T-cell (primary cell): ENCODE measurements around the gene SGIP1. TPM values are rescaled to one million over a fixed set of nuclear protein-coding genes. Genes with fewer than 3 reads are reported as not detected.

ENCODE experiments used
- ATAC-seq, 4 experiments: fragments of 200-7000 bp in 3 of 4; fragments of 150-1000 bp in 1 of 4; cut with Tn5 transposase; replicated peaks in 1 of 4; 1 replicate in 3 of 4; 2 replicates in 1 of 4; pipeline ENCODE4 v1.10.0; 2021; ENCODE audit warnings: moderate library complexity in 3 of 4, mild to moderate bottlenecking in 2 of 4, moderate number of reproducible peaks in 1 of 4
- CTCF ChIA-PET, 2 donors: fragments of 300-600 bp; sonication (Branson Sonifier 250); formaldehyde crosslinking; loops; one replicate each; lab custom pipeline; 2022; ENCODE audit warnings: antibody characterized with exemption in 2 of 2; lab: Charles Lee
- POLR2A ChIA-PET, 2 donors: fragments of 300-600 bp; sonication (Branson Sonifier 250); formaldehyde crosslinking; loops; one replicate each; lab custom pipeline; 2022; ENCODE audit warnings: antibody characterized with exemption in 2 of 2; lab: Charles Lee
- DNase-seq, 35 experiments: peaks; one replicate each; pipeline versions ENCODE4 v3.0.0 to v3.0.0-alpha.2; 2013 to 2023
- H3K27ac ChIP-seq: one replicate; pipeline ENCODE4 v1.5.1; 2013; ENCODE audit warnings: low read length
- H3K27me3 ChIP-seq, 2 experiments: replicated peaks in 1 of 2; 1 replicate in 1 of 2; 2 replicates in 1 of 2; pipeline versions ENCODE4 v1.6.1 to v1.7.0; 2013; ENCODE audit warnings: low read length in 1 of 2, mixed read lengths in 1 of 2; ENCODE audit not compliant: control insufficient read depth in 2 of 2, insufficient read depth in 2 of 2; ENCODE audit errors: extremely low read depth in 1 of 2
- H3K36me3 ChIP-seq, 2 donors: 1 replicate in 1 of 2; 2 replicates in 1 of 2; pipeline versions ENCODE4 v1.6.1 to v1.7.0; 2013; ENCODE audit warnings: low read length in 1 of 2; ENCODE audit not compliant: control insufficient read depth in 2 of 2, insufficient read depth in 1 of 2; ENCODE audit errors: extremely low read depth in 1 of 2
- H3K4me1 ChIP-seq, 2 experiments: 1 replicate in 1 of 2; 2 replicates in 1 of 2; pipeline versions ENCODE4 v1.6.1 to v1.7.0; 2013; ENCODE audit warnings: low read length in 2 of 2, mixed read lengths in 1 of 2; ENCODE audit not compliant: insufficient read depth in 2 of 2, control insufficient read depth in 1 of 2; ENCODE audit errors: extremely low read depth in 1 of 2
- H3K4me3 ChIP-seq, 2 donors: 1 replicate in 1 of 2; 2 replicates in 1 of 2; pipeline versions ENCODE4 v1.5.1 to v1.7.0; 2013; ENCODE audit warnings: mild to moderate bottlenecking in 2 of 2, low read length in 1 of 2, moderate library complexity in 1 of 2; ENCODE audit not compliant: control insufficient read depth in 1 of 2; ENCODE audit errors: extremely low read depth in 1 of 2
- H3K9me3 ChIP-seq: 2 replicates; pipeline ENCODE4 v1.7.0; 2013
- H3K27ac Mint-ChIP-seq, 2 donors: one replicate each; pipeline ENCODE4 v1.8.0; 2020 to 2021; ENCODE audit warnings: mild to moderate bottlenecking in 2 of 2, mixed read lengths in 2 of 2
- H3K27me3 Mint-ChIP-seq, 2 donors: one replicate each; pipeline ENCODE4 v1.8.0; 2021 to 2022; ENCODE audit warnings: mixed read lengths in 2 of 2
- H3K36me3 Mint-ChIP-seq: one replicate; pipeline ENCODE4 v1.8.0; 2021; ENCODE audit warnings: mixed read lengths
- H3K4me1 Mint-ChIP-seq, 3 donors: one replicate each; pipeline ENCODE4 v1.8.0; 2020 to 2022; ENCODE audit warnings: mixed read lengths in 3 of 3, mild to moderate bottlenecking in 1 of 3
- H3K4me3 Mint-ChIP-seq, 3 donors: one replicate each; pipeline ENCODE4 v1.8.0; 2020 to 2022; ENCODE audit warnings: mild to moderate bottlenecking in 3 of 3, mixed read lengths in 3 of 3, moderate library complexity in 3 of 3
- H3K9me3 Mint-ChIP-seq, 3 donors: one replicate each; pipeline ENCODE4 v1.8.0; 2020 to 2022; ENCODE audit warnings: mixed read lengths in 3 of 3
- WGBS: methylation state at CpG from one replicate; pipeline ENCODE4 v1.1.5; 2013; ENCODE audit warnings: missing lambda C conversion rate; ENCODE audit not compliant: insufficient coverage; 5-methylcytosine and 5-hydroxymethylcytosine counted together
- total RNA-seq, 35 experiments: library from RNA in 6 of 35; stranded (reverse) in 6 of 35; fragments of 120-200 nt in 1 of 35; gene quantifications; one replicate each; pipeline versions ENCODE4 v1.2.1 to v1.2.4 and lab custom pipeline; 2013 to 2026

The SGIP1 gene
- total RNA-seq, 5 donors from 2014 or later (not counting 1 experiment from before 2014, with no cell fraction given), result not detected

DNA sequence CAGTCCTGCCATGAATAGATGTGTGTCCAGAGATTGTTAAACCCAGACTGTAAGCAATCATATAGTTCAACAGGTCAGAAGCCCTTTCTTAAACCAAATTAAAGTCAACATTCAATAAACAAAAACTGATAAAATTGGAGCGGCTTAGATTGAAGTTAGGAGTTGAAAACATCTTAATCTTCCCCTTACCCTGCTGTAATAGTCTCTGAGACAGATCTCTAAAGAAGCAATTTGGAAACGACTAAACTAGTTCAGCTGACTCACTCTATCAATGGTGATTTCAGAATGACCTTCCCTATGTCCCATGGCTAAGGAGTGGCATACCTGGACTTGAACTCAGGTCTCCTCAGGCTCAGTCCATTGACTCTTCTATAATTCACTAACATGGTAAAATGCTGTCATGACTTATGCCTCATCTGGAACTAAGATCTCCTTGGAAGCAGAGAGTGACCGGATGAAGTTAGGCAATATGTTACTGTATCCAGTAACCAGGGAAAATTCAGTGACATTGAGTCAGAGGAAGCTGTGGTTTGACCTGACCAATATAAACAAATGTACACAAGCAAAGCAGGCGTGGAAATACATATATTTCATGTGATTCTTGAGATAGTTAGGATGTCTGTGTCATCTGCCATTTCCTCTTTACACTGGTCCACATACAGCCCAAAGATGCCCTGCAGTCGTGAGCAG, 30.1 kb downstream of the SGIP1 start:
- DNase-seq, result no peak
- no peak overlapping the region for H3K4me3 Mint-ChIP-seq
- no peaks in the 10 kb centered on the region for H3K9me3 Mint-ChIP-seq

DNA sequence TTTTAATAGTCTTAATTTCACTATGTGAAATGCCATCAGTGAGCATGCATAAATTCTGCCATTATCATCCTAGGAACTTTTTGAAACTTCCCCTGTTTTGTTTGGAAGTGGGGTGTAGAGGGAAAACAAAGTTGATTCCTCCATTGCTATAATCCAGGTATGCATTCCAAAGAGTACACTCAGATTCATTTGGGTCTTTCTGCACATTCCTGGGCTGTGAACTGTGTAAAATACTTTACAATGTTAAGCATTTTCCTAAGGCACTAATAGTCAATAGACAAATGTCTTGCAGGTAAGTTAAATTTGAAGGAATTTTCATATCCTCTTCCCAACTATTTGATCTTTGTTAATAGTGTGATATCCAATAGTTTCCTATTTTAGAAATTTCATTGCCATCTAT, 36.2 kb downstream of the SGIP1 start:
- DNase-seq (no peak), ATAC-seq (no peak)
- H3K9me3 ChIP-seq, result no peaks in the 10 kb centered on the region
- H3K27ac ChIP-seq, result no peak overlapping the region
- ChIA-PET POLR2A (no interaction called here), CTCF (no interaction called here)
- peaks cover 4 to 11% of the 10 kb centered on the region in 2 donors for H3K27me3 Mint-ChIP-seq
- H3K27ac Mint-ChIP-seq, result no peak overlapping the region
- no peak overlapping the region for H3K4me3 Mint-ChIP-seq
- no peaks in the 10 kb centered on the region for H3K36me3 Mint-ChIP-seq
- H3K4me3 ChIP-seq, result no peak overlapping the region
- H3K27me3 ChIP-seq, result no peaks in the 10 kb centered on the region
- no peaks in the 10 kb centered on the region for H3K36me3 ChIP-seq
- H3K4me1 Mint-ChIP-seq, result no peaks in the 10 kb centered on the region
- no peaks in the 10 kb centered on the region for H3K9me3 Mint-ChIP-seq
- no peaks in the 10 kb centered on the region for H3K4me1 ChIP-seq

More for the DNA sequence above, 30.1 kb downstream of the SGIP1 start:
- no peaks in the 10 kb centered on the region for H3K9me3 ChIP-seq
- Mint-ChIP-seq H3K27ac (no peak overlapping the region), H3K4me1 (no peaks in the 10 kb centered on the region), H3K36me3 (no peaks in the 10 kb centered on the region), H3K27me3 (peaks cover 11 to 15% of the 10 kb centered on the region in 2 donors)
- no peak for ATAC-seq
- H3K4me1 ChIP-seq, result no peaks in the 10 kb centered on the region
- H3K36me3 ChIP-seq, result no peaks in the 10 kb centered on the region
- H3K27me3 ChIP-seq, result no peaks in the 10 kb centered on the region
- ChIA-PET CTCF (no interaction called here), POLR2A (no interaction called here)
- 47% methylated on average over 2 of the region's 5 CpGs for WGBS
- no peak overlapping the region for H3K27ac ChIP-seq
- H3K4me3 ChIP-seq, result no peak overlapping the region

GRCh38 chr1:66571789-66572188, 37.8 kb downstream of the SGIP1 start:
- Histone ChIP-seq H3K4me1 (no peaks in the 10 kb centered on the region), H3K27ac (no peak overlapping the region), H3K4me3 (no peak overlapping the region), H3K27me3 (no peaks in the 10 kb centered on the region), H3K9me3 (no peaks in the 10 kb centered on the region), H3K36me3 (no peaks in the 10 kb centered on the region)
- POLR2A ChIA-PET, result interaction anchor here in 1 of 2 donors (0.6 kb wide), 1 partner anchor 298 kb away, joined by 5 read pairs; no protein-coding TSS in a partner anchor
- H3K4me1 Mint-ChIP-seq, result no peaks in the 10 kb centered on the region
- no peaks in the 10 kb centered on the region for H3K36me3 Mint-ChIP-seq
- CTCF ChIA-PET, result no interaction called here
- no peaks in the 10 kb centered on the region for H3K9me3 Mint-ChIP-seq
- no peak overlapping the region for H3K4me3 Mint-ChIP-seq
- H3K27me3 Mint-ChIP-seq, result peaks cover 7 to 11% of the 10 kb centered on the region in 2 donors
- H3K27ac Mint-ChIP-seq, result no peak overlapping the region
- WGBS, result 71% methylated on average over 1 of the region's 1 CpG
- no peak for ATAC-seq
- no peak for DNase-seq

DNA sequence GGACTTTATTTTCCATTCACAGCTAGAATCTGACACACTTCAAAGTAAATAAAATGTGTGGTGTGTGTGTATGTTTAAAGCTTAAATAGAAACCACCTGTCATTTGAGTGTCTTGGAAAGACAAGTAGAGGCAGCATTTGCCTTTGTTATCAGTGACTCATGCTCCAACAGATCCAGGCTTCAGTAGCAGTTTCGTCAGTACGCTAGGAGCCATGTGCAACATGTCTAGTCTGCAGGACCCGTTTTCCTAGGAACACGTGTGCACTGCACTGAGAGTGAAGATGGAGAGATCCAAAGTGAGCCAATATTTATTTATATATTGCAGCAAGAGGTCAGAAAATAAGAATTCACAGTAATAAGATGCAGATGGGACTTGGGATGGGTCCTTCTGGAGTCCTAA, 41.8 kb downstream of the SGIP1 start:
- no peaks in the 10 kb centered on the region for H3K36me3 Mint-ChIP-seq
- ChIA-PET CTCF (interaction anchor here in 1 of 2 donors (0.6 kb wide), 1 partner anchor 1171 kb away, joined by 4 read pairs; no protein-coding TSS in a partner anchor), POLR2A (no interaction called here)
- Histone ChIP-seq H3K36me3 (no peaks in the 10 kb centered on the region), H3K4me3 (no peak overlapping the region), H3K27me3 (no peaks in the 10 kb centered on the region), H3K27ac (no peak overlapping the region), H3K9me3 (no peaks in the 10 kb centered on the region), H3K4me1 (no peaks in the 10 kb centered on the region)
- no peak overlapping the region for H3K27ac Mint-ChIP-seq
- 53% methylated on average over 4 of the region's 4 CpGs for WGBS
- H3K4me1 Mint-ChIP-seq, result no peaks in the 10 kb centered on the region
- DNase-seq (no peak), ATAC-seq (no peak)
- peaks cover 0 to 14% of the 10 kb centered on the region in 2 donors for H3K27me3 Mint-ChIP-seq
- H3K9me3 Mint-ChIP-seq, result no peaks in the 10 kb centered on the region
- H3K4me3 Mint-ChIP-seq, result no peak overlapping the region

- H3K27ac Mint-ChIP-seq, result no peak overlapping the region
- Histone ChIP-seq H3K27ac (no peak overlapping the region), H3K9me3 (no peaks in the 10 kb centered on the region), H3K36me3 (no peaks in the 10 kb centered on the region), H3K4me3 (no peak overlapping the region), H3K4me1 (no peaks in the 10 kb centered on the region), H3K27me3 (no peaks in the 10 kb centered on the region)
- no peaks in the 10 kb centered on the region for H3K9me3 Mint-ChIP-seq
- no CpG with 5 or more reads among the region's 1 CpG for WGBS
- no peak overlapping the region for H3K4me3 Mint-ChIP-seq
- ChIA-PET CTCF (no interaction called here), POLR2A (no interaction called here)
- no peak for ATAC-seq
- H3K36me3 Mint-ChIP-seq, result no peaks in the 10 kb centered on the region
- DNase-seq, result no peak
- peaks cover 0 to 12% of the 10 kb centered on the region in 2 donors for H3K27me3 Mint-ChIP-seq
- H3K4me1 Mint-ChIP-seq, result no peaks in the 10 kb centered on the region
These were observed 42.7 kb downstream of the SGIP1 start for GRCh38 chr1:66576645-66577044.

- no peak for ATAC-seq
- H3K4me3 ChIP-seq, result no peak overlapping the region
- no peaks in the 10 kb centered on the region for H3K4me1 ChIP-seq
- H3K4me3 Mint-ChIP-seq, result no peak overlapping the region
- WGBS, result no CpG with 5 or more reads among the region's 1 CpG
- H3K27ac Mint-ChIP-seq, result no peak overlapping the region
- H3K27me3 ChIP-seq, result no peaks in the 10 kb centered on the region
- no peak for DNase-seq
- no peaks in the 10 kb centered on the region for H3K4me1 Mint-ChIP-seq
- H3K27me3 Mint-ChIP-seq, result peaks cover 0 to 10% of the 10 kb centered on the region in 2 donors
- no peak overlapping the region for H3K27ac ChIP-seq
- H3K9me3 ChIP-seq, result no peaks in the 10 kb centered on the region
- no peaks in the 10 kb centered on the region for H3K9me3 Mint-ChIP-seq
- CTCF ChIA-PET, result interaction anchor here in 1 of 2 donors (0.6 kb wide), 1 partner anchor 1717 kb away, joined by 3 read pairs; no protein-coding TSS in a partner anchor
- POLR2A ChIA-PET, result no interaction called here
- no peaks in the 10 kb centered on the region for H3K36me3 Mint-ChIP-seq
- no peaks in the 10 kb centered on the region for H3K36me3 ChIP-seq
These were observed 44.9 kb downstream of the SGIP1 start for GRCh38 chr1:66578841-66579240.
